ENCODE data around the gene PCBP4. TPM values are rescaled to one million over a fixed set of nuclear protein-coding genes. Genes with fewer than 3 reads are reported as not detected.

Gene PCBP4
- total RNA-seq, 2 donors from 2014 or later: 16.6 to 24.7 TPM

DNA sequence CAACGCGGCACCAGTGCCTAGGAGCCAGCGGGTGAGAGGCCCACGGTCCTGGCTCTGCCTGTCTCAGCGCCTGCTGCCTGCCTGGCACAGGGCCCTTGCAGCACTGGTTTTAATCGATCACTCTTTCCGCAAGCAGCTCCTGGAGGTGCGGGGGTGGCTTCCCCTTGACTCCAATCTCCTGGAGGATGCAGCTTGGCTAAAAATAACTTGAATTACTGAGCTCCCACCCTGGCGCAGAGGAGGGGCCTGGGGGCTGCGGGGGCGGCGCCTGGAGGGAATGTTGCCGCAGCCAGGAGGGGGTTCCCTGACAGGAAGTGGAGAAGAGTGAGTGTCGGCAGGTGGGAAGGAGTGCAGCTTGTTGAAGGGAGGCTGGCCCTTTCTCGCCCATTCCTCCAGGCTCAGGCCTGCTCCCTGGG is 38.3 kb upstream of the PCBP4 start:
- peak overlapping the region in 2 of 4 donors; percentile 22 to 56 for H3K27ac ChIP-seq
- no peak overlapping the region for H3K4me3 ChIP-seq
- H3K36me3 ChIP-seq (replicated peaks in 1 of 2; ENCODE audit: insufficient read depth in 1 of 2, low read depth in 2 of 2): no peaks in the 10 kb centered on the region
- no peaks in the 10 kb centered on the region for H3K9me3 ChIP-seq
- DNase-seq (peak; percentile 69 to 82 (median 78)), ATAC-seq (peak; percentile 75)
- H3K27me3 ChIP-seq: no peaks in the 10 kb centered on the region
- 0 to 9% methylated on average over 1 to 15 of the region's 15 CpGs for WGBS, 2 donors
- TF ChIP-seq POLR2A (IDR thresholded peaks at IDR 0.05): no peak
- TF ChIP-seq, protein P1, sequence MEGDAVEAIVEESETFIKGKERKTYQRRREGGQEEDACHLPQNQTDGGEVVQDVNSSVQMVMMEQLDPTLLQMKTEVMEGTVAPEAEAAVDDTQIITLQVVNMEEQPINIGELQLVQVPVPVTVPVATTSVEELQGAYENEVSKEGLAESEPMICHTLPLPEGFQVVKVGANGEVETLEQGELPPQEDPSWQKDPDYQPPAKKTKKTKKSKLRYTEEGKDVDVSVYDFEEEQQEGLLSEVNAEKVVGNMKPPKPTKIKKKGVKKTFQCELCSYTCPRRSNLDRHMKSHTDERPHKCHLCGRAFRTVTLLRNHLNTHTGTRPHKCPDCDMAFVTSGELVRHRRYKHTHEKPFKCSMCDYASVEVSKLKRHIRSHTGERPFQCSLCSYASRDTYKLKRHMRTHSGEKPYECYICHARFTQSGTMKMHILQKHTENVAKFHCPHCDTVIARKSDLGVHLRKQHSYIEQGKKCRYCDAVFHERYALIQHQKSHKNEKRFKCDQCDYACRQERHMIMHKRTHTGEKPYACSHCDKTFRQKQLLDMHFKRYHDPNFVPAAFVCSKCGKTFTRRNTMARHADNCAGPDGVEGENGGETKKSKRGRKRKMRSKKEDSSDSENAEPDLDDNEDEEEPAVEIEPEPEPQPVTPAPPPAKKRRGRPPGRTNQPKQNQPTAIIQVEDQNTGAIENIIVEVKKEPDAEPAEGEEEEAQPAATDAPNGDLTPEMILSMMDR (IDR thresholded peaks at IDR 0.05): no peak
- peaks cover 20% of the 10 kb centered on the region for H3K4me1 ChIP-seq
- intact Hi-C loops (cut with DNase I): no loop called here

- H3K27ac ChIP-seq: peak overlapping the region in 2 of 4 donors; percentile 22 to 56
- 78 to 86% methylated on average over 2 to 4 of the region's 4 CpGs for WGBS, 2 donors
- TF ChIP-seq, protein P1 (IDR thresholded peaks at IDR 0.05): no peak
- no peak for TF ChIP-seq POLR2A (IDR thresholded peaks at IDR 0.05)
- H3K4me1 ChIP-seq: peaks cover 20% of the 10 kb centered on the region
- H3K4me3 ChIP-seq: no peak overlapping the region
- intact Hi-C loops (cut with DNase I): loop anchor here (5.0 kb wide), 2 partner anchors 117 to 137 kb away; no protein-coding TSS in a partner anchor
- DNase-seq: no peak
- H3K9me3 ChIP-seq: no peaks in the 10 kb centered on the region
- no peaks in the 10 kb centered on the region for H3K27me3 ChIP-seq
- H3K36me3 ChIP-seq (replicated peaks in 1 of 2; ENCODE audit: insufficient read depth in 1 of 2, low read depth in 2 of 2): no peaks in the 10 kb centered on the region
- ATAC-seq: no peak
Observed at GRCh38 chr3:52004906-52005395, 37.7 kb upstream of the PCBP4 start.

DNA sequence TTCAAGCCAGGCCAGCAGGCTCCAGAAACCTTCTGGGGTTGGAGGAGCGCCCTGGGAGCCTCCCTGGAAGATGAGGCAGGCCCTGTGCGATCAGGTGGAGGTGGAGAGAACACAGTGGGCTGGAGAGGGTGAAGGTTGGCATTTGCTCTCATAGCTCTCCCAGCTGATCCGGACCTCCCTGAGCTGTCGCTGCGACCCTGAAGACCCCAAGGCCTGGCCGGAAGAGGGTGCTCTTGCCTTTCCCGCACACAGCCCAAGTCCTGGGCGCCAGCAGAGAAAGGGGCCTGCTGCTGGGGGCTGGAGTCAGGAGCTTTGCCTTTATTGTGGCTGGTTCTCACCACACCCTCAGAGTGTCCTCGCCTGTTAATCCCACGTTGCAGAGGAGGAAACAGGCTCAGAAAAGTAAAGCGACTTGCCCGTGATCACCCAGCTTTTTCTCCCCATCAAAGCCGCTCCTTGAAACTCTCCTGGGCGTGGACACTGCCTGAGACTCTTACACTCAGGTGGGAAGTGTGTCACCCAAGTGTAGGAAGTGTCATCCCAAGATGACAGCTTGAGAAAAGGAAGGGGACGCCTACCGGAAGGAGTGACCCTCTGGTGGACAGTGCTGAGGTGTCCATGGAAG is 37.0 kb upstream of the PCBP4 start:
- 75 to 79% methylated on average over 12 to 16 of the region's 16 CpGs for WGBS, 2 donors
- H3K4me1 ChIP-seq: peaks cover 20% of the 10 kb centered on the region
- H3K27me3 ChIP-seq: no peaks in the 10 kb centered on the region
- H3K9me3 ChIP-seq: no peaks in the 10 kb centered on the region
- no peak for DNase-seq
- TF ChIP-seq, protein P1 (IDR thresholded peaks at IDR 0.05): no peak
- TF ChIP-seq POLR2A (IDR thresholded peaks at IDR 0.05): no peak
- no peaks in the 10 kb centered on the region for H3K36me3 ChIP-seq (replicated peaks in 1 of 2; ENCODE audit: insufficient read depth in 1 of 2, low read depth in 2 of 2)
- H3K4me3 ChIP-seq: no peak overlapping the region
- no peak for ATAC-seq
- intact Hi-C loops (cut with DNase I): loop anchor here (5.0 kb wide), 2 partner anchors 118 to 138 kb away; no protein-coding TSS in a partner anchor
- H3K27ac ChIP-seq: no peak overlapping the region

DNA sequence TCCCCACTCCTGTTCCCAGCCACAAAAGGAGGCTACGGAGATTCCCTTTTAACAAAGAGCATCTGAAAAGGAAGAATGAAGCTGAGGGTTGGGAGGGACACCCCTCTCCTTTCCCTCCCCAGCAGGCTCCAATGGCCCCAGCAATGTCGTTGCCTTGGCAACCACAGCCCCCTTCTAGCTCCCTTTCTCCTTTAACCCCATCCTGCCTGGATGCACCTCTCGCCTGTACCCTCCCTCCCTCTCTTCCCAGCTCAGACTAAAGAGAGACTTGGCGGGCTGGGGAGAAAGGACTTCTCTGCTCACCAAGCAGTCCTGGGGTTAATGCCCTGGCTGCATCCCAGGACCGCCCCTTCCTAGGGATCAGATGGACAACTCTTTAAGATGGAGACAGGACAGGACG is 35.5 kb upstream of the PCBP4 start:
- Histone ChIP-seq H3K4me3 (no peak overlapping the region), H3K4me1 (peaks cover 22% of the 10 kb centered on the region), H3K36me3 (replicated peaks in 1 of 2; ENCODE audit: insufficient read depth in 1 of 2, low read depth in 2 of 2) (no peaks in the 10 kb centered on the region), H3K9me3 (no peaks in the 10 kb centered on the region), H3K27ac (no peak overlapping the region), H3K27me3 (no peaks in the 10 kb centered on the region)
- intact Hi-C loops (cut with DNase I): loop anchor here (5.0 kb wide), 2 partner anchors 120 to 140 kb away; no protein-coding TSS in a partner anchor
- no peak for TF ChIP-seq POLR2A (IDR thresholded peaks at IDR 0.05)
- DNase-seq: no peak
- WGBS, 2 donors: 62 to 71% methylated on average over 6 of the region's 6 CpGs
- no peak for ATAC-seq

- ATAC-seq (peak; percentile 64), DNase-seq (peak; percentile 70 to 81 (median 76))
- no peaks in the 10 kb centered on the region for H3K9me3 ChIP-seq
- H3K36me3 ChIP-seq (replicated peaks in 1 of 2; ENCODE audit: insufficient read depth in 1 of 2, low read depth in 2 of 2): no peaks in the 10 kb centered on the region
- WGBS, 2 donors: 0 to 1% methylated on average over 3 to 18 of the region's 18 CpGs
- no peaks in the 10 kb centered on the region for H3K27me3 ChIP-seq
- TF ChIP-seq, protein P1 (IDR thresholded peaks at IDR 0.05): peak; percentile 76 to 94 (median 88)
- no peak for TF ChIP-seq POLR2A (IDR thresholded peaks at IDR 0.05)
- intact Hi-C loops (cut with DNase I): loop anchor here (5.0 kb wide), 2 partner anchors 121 to 141 kb away; no protein-coding TSS in a partner anchor
- H3K27ac ChIP-seq: no peak overlapping the region
- peaks cover 25% of the 10 kb centered on the region for H3K4me1 ChIP-seq
- H3K4me3 ChIP-seq: no peak overlapping the region
Observed at GRCh38 chr3:52001443-52001974, 34.3 kb upstream of the PCBP4 start.

Data from body of pancreas (tissue), 4 donors.